Central memory CD8-positive, alpha-beta T cell (primary cell): ENCODE data around the gene CDK4.

ENCODE experiments used
- ATAC-seq: fragments of 150-1000 bp; cut with Tn5 transposase; replicated peaks from 2 replicates; pipeline ENCODE4 v1.10.0; 2022; ENCODE audit warnings: mild to moderate bottlenecking, moderate FRiP score, moderate number of reproducible peaks; ENCODE audit not compliant: poor library complexity, severe bottlenecking; ENCODE audit errors: extremely low read depth
- DNase-seq, 2 donors: peaks; one replicate each; pipeline ENCODE4 v3.0.0; 2021; ENCODE audit warnings: low spot score in 2 of 2
- H3K27ac Mint-ChIP-seq: one replicate; pipeline ENCODE4 v1.8.0; 2022; ENCODE audit warnings: low read depth, mild to moderate bottlenecking, moderate library complexity, mixed read lengths
- H3K27me3 Mint-ChIP-seq: one replicate; pipeline ENCODE4 v1.8.0; 2022; ENCODE audit warnings: mixed read lengths
- H3K36me3 Mint-ChIP-seq: one replicate; pipeline ENCODE4 v1.8.0; 2022; ENCODE audit warnings: mild to moderate bottlenecking, moderate library complexity, mixed read lengths; ENCODE audit not compliant: insufficient read depth
- H3K4me1 Mint-ChIP-seq: one replicate; pipeline ENCODE4 v1.8.0; 2022; ENCODE audit warnings: mixed read lengths
- H3K4me3 Mint-ChIP-seq: one replicate; pipeline ENCODE4 v1.8.0; 2022; ENCODE audit warnings: mild to moderate bottlenecking, moderate library complexity, mixed read lengths
- H3K9me3 Mint-ChIP-seq: one replicate; pipeline ENCODE4 v1.8.0; 2022; ENCODE audit warnings: mixed read lengths

Gene CDK4

DNA sequence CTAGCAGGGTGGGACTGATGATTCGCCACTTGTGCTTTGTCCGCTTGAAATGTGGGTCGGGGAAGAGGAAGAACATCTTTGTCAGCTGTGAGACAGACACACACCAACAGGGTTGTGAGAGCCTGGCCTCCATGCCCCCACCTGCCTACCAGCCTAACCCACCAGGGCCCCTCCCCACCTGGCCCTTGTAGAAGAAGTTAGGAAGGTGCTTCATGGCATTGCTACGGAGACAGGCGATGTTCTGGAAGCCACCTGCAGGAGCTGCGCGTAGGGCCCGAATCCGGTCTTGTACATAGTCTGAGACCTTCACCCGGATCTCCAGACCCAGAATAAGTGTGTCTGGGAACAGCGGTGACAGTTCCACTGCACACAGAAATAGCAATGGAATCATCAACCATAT, 17.5 kb upstream of the CDK4 start:
- peaks cover 31% of the 10 kb centered on the region for H3K4me1 Mint-ChIP-seq
- peaks cover 12% of the 10 kb centered on the region for H3K36me3 Mint-ChIP-seq
- DNase-seq (no peak), ATAC-seq (no peak)
- H3K9me3 Mint-ChIP-seq = no peaks in the 10 kb centered on the region
- no peak overlapping the region for H3K27ac Mint-ChIP-seq
- H3K4me3 Mint-ChIP-seq = no peak overlapping the region
- H3K27me3 Mint-ChIP-seq = peaks cover 25% of the 10 kb centered on the region

DNA sequence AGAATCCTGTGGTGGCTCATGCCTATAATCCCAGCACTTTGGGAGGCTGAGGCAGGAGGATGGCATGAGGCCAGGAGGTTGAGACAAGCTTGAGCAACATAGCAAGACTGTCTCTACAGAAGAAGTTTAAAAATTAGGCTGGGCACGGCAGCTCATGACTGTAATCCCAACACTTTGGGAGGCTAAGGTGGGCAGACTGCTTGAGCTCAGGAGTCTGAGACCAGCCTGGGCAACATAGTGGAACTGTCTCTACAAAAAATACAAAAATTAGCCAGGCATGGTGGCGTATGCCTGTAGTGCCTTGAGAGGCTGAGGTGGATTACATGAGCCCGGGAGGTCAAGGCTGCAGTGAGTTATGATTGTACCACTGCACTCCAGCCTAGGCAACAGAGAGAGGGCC, 15.8 kb upstream of the CDK4 start:
- Mint-ChIP-seq H3K36me3 (peaks cover 12% of the 10 kb centered on the region), H3K4me3 (no peak overlapping the region), H3K27ac (no peak overlapping the region), H3K27me3 (peaks cover 39% of the 10 kb centered on the region), H3K9me3 (no peaks in the 10 kb centered on the region), H3K4me1 (peaks cover 33% of the 10 kb centered on the region)
- DNase-seq = no peak
- ATAC-seq = no peak

- H3K36me3 Mint-ChIP-seq = peaks cover 12% of the 10 kb centered on the region
- H3K4me3 Mint-ChIP-seq = no peak overlapping the region
- H3K4me1 Mint-ChIP-seq = peaks cover 31% of the 10 kb centered on the region
- ATAC-seq = no peak
- no peak for DNase-seq
- H3K27me3 Mint-ChIP-seq = peaks cover 39% of the 10 kb centered on the region
- no peaks in the 10 kb centered on the region for H3K9me3 Mint-ChIP-seq
- no peak overlapping the region for H3K27ac Mint-ChIP-seq
Observed at GRCh38 chr12:57767305-57767698, 15.2 kb upstream of the CDK4 start.

DNA sequence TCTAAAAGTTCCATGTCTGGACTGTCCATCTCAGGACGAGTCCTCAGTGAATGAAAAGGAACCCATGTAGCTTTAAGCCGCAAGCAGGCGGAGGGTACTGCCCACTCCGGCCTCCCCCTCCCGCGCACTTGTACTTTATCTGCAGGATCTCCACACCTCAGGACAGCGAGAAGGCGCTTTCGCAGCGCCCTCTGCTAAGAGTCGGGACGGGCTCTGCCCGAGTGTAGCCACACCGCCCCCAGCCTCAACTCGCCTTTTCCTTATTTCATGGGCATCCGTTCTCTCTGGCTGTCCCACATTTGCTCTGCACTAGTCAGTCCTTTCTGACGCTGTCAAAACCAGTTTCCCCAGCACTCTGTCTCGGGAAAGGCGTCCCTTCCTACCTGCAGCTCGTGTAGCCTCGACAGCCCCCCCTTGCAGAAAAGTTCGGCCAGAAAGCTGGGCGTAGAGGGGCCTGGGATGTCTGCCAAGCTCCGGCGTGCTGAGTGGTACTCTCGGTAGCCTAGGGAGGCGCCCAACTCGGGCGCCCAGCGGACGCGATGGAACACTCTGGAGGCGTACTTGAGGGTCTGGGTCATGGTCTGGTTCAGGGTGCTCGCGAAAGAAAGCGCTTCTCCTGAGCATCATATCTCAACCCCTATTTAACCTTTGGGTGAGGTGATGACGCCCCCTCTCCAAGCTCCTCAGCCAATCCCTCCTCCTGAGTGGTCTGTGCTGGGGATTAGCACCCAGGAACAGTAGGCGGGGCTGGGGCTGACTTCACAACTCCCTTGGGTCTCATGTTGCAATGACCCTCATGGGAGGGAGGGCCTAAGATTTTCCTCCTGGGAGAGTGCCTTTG, 14.6 kb upstream of the CDK4 start, which contains the start of gene CYP27B1:
Gene CYP27B1 (minus strand): TSS at position 615 of the 841 bp plus-strand sequence. CDS start 37 bp downstream, at position 578.
- H3K27me3 Mint-ChIP-seq = peaks cover 39% of the 10 kb centered on the region
- peak within 1 kb of the TSS; percentile 83 for H3K4me3 Mint-ChIP-seq
- H3K4me1 Mint-ChIP-seq = peaks cover 27% of the 10 kb centered on the region
- no peak for ATAC-seq
- H3K36me3 Mint-ChIP-seq = peaks cover 8% of the 10 kb centered on the region
- H3K9me3 Mint-ChIP-seq = no peaks in the 10 kb centered on the region
- no peak within 1 kb of the TSS for H3K27ac Mint-ChIP-seq
- no peak for DNase-seq

GRCh38 chr12:57765698-57766463, 13.8 kb upstream of the CDK4 start:
- H3K4me1 Mint-ChIP-seq = peaks cover 22% of the 10 kb centered on the region
- H3K36me3 Mint-ChIP-seq = peaks cover 8% of the 10 kb centered on the region

GRCh38 chr12:57765003-57765697, 13.0 kb upstream of the CDK4 start:
- Mint-ChIP-seq H3K27ac (no peak overlapping the region), H3K36me3 (peaks cover 6% of the 10 kb centered on the region), H3K4me1 (peaks cover 22% of the 10 kb centered on the region), H3K4me3 (peak overlapping the region; percentile 83), H3K27me3 (peaks cover 39% of the 10 kb centered on the region), H3K9me3 (no peaks in the 10 kb centered on the region)
- DNase-seq (no peak), ATAC-seq (peak; percentile 69)

More at GRCh38 chr12:57765698-57766463, 13.8 kb upstream of the CDK4 start:
- Mint-ChIP-seq H3K4me3 (peak overlapping the region; percentile 83), H3K9me3 (no peaks in the 10 kb centered on the region), H3K27ac (no peak overlapping the region), H3K27me3 (peaks cover 39% of the 10 kb centered on the region)
- DNase-seq = no peak
- ATAC-seq = peak; percentile 16

DNA sequence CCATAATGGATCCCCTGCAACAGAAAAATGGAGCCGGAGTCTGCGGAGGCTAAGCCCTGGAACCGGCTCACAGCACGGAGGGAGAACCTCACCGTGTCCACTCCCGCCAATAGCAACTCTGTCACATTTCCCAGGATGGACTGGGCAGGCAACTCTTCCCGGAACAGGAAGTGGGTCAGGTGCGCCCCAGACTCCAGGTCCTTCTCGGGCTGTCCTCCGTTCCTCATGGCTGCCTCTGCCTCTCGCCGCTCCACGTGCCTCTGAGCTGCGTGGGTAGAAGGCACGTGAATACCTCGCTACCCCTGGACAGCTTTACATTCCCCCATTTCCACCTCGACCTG, 12.5 kb upstream of the CDK4 start:
- Mint-ChIP-seq H3K27me3 (peaks cover 39% of the 10 kb centered on the region), H3K4me1 (peaks cover 26% of the 10 kb centered on the region), H3K36me3 (peaks cover 6% of the 10 kb centered on the region), H3K4me3 (peak overlapping the region; percentile 83), H3K27ac (no peak overlapping the region), H3K9me3 (no peaks in the 10 kb centered on the region)
- DNase-seq (no peak), ATAC-seq (no peak)

DNA sequence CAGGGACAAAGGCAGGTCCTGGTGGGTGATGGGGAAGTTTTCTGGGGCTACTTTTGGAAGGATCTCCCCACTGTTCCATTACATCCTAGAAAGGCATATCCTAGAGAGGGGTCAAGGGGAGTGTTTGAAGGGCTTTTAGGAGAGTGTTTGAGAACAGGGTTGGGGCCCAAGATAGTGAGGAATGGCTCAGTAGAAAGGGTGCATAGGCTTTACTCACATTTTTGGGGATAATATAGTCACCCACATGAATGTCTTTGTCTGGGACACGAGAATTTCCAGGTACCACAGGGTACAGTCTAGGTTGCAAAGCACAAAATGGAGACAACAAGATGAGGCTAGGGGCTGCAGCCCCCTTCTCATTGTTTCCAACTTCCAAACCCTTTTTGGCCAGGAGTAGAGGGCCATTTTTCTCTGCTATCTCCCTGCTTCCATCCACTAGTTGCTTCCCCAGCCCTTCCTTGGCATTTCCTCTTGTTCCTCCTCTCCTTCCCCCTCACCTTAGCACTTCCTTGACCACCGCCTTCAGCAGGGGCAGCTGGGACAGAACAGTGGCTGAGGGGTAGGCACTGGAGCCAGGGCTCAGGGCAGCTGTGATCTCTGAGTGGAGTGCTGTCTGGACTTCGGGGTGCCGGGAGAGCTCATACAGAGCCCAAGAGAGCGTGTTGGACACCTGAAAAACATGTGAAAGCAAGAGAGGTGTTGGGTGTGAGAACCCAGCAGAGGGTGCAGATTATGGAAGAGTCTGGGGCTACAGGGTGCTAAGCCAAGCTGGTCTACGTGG, 12.0 kb upstream of the CDK4 start:
- H3K4me3 Mint-ChIP-seq = peak overlapping the region; percentile 83
- peaks cover 39% of the 10 kb centered on the region for H3K27me3 Mint-ChIP-seq
- DNase-seq = no peak
- ATAC-seq = no peak
- peaks cover 5% of the 10 kb centered on the region for H3K36me3 Mint-ChIP-seq
- peaks cover 31% of the 10 kb centered on the region for H3K4me1 Mint-ChIP-seq
- no peak overlapping the region for H3K27ac Mint-ChIP-seq
- H3K9me3 Mint-ChIP-seq = no peaks in the 10 kb centered on the region

- Mint-ChIP-seq H3K27me3 (peaks cover 39% of the 10 kb centered on the region), H3K36me3 (peaks cover 6% of the 10 kb centered on the region), H3K27ac (no peak overlapping the region), H3K4me1 (peaks cover 39% of the 10 kb centered on the region), H3K4me3 (no peak overlapping the region), H3K9me3 (no peaks in the 10 kb centered on the region)
- no peak for DNase-seq
- ATAC-seq = no peak
Observed at GRCh38 chr12:57762463-57762862, 10.4 kb upstream of the CDK4 start.

GRCh38 chr12:57761391-57761998, 9.4 kb upstream of the CDK4 start:
- DNase-seq (no peak), ATAC-seq (no peak)
- no peak overlapping the region for H3K4me3 Mint-ChIP-seq
- H3K9me3 Mint-ChIP-seq = no peaks in the 10 kb centered on the region
- H3K27me3 Mint-ChIP-seq = peaks cover 31% of the 10 kb centered on the region
- H3K4me1 Mint-ChIP-seq = peaks cover 42% of the 10 kb centered on the region
- H3K27ac Mint-ChIP-seq = no peak overlapping the region
- H3K36me3 Mint-ChIP-seq = peaks cover 13% of the 10 kb centered on the region

DNA sequence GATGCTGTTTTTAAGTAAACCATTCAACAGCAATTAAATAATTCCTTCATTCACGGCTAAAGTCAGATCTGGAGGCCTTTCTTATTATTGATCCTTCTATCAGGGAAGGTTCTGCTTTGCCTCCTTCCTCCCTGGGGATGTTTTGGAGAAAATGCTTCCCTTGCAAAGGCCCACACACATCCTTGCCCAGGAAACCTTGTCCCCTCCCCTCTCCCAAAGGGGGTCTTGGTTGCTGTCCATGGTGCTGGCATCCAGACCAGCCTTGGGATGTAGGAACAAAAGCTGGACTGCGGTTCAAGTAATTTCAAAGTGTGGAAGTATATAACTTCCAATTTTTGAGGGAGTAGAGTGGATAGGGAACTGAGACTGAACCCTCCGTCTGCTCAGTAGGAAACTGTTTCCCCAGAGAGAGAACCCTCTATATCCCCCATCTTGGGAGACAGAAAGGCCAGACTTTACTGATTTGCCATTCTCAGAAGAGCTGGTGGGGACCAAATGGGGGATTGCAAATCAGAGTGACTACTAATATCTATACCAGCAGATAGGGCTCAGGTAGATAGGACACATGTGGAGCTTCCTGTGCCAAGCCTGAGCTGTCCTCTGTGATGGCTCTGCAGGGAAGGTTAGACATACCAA, 8.4 kb upstream of the CDK4 start:
- DNase-seq = no peak
- Mint-ChIP-seq H3K9me3 (no peaks in the 10 kb centered on the region), H3K27ac (no peak overlapping the region), H3K4me1 (peaks cover 41% of the 10 kb centered on the region), H3K27me3 (peaks cover 23% of the 10 kb centered on the region), H3K4me3 (no peak overlapping the region), H3K36me3 (peaks cover 18% of the 10 kb centered on the region)
- no peak for ATAC-seq
